Kidney tubule cell (primary cell): ENCODE data around the gene MSMP.

Experiments used
- DNase-seq: peaks from one replicate; pipeline ENCODE4 v3.0.0-alpha.2; 2018; ENCODE audit warnings: low spot score

The MSMP gene

GRCh38 chr9:35719546-35719945, 34.5 kb downstream of the MSMP start:
- no peak for DNase-seq

GRCh38 chr9:35718721-35719511, 35.2 kb downstream of the MSMP start:
- no peak for DNase-seq

DNA sequence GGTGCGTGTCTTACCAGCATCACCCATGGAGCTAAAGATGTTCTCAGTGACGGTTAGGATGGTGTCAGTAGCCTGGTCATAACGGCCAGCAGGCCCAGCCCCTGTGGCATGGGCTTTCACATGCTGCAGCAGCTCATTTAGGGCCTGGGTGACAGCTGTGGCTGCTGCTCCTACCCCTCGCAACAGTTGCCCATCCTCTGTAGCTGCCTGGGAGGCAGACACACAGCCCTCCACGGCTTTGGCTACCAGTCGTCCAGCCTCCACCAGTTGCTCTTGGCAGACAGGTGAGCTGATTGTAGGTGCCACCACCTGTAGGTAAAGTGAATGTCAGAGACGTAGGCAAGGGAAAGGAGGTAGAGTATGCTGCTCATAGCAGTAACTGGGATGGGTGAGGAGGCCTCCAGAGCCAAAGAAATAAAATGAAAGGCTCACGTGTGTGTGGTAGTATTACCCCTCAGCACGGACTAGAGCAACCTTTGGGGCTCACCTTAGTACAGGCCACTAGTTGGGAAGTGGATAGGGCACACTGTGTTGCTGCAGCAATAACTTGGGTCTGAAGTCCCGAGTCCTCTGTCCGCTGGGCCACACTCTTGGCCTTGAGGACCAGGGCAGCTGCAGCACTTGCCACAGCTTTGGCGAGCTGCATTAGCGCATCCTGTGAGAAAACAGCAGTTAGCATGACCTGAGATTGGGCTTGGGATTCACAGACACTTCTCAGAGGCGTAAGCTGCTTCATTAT, 36.8 kb downstream of the MSMP start:
- DNase-seq, result no peak

DNA sequence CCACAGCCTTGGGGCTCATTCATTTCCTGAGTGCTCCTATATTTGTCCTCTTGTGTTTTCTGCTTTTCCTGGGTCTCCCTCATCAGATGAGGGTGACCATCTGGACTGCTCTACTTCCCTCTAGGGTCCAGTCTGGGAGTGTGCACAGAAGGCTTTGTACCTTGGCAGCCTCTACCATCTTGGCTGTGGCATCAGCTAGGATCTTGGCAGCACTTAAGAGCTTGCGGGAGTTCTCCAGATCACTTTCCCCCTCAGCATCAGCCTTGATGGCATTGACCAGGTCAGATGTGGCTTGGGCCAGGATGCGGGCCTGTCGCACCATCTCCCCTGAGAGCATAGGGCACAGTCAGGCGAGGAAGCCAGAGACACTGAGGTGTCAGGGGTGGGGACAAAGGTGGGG, 37.8 kb downstream of the MSMP start:
- DNase-seq, result no peak

DNA sequence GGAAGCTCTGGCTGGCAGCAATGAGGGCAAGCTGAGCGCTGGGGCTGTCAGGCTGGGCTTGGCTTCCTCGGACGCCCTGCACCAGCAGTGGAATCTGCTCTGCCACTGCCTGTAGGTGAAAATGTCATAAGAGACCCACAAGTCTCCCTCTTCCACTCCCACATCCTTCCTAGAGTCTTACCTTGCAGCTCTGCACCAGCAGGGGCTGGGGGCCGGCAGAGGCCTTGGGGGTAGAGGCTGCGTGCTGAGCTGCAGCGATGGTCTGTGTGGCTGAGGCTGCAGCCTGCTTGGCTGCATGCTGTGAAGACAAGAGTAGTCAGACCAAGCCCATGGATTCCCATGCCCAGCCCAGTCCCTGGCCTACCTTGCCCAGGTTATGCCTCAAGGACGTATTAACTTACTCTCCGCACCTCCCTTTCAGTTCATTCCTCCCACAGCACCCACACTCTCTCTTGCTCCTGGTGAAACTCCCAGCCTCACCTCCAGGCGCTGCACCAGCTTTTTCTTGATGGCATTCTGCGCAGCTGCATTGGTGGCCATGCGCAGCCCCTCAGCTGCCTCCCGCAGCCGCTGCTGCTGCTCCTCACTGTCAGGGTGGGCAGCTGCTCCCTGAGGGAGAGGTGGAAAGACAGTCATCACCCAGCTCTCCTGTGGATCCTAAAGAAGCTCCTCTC, 39.4 kb downstream of the MSMP start:
- DNase-seq, result no peak

DNA sequence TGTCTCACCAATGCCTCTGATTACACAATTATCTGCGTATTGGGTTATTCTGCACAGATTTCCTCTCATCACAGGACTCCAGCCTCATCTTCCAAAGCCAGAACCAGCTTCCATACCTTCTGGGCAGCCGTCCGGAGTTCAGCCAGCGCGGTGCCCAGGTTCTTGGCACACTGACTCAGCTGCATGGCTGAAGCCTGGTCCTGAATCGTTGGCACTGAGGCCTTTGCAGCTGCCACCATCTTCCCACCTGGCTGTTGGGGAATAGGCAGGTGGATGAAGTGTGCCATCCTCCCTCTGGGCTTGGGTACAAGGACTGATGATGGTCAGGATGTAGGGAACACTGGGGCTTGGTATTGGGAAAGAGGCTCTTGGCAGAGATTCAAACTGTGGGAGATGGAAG, 40.0 kb downstream of the MSMP start:
- DNase-seq, result no peak

GRCh38 chr9:35713578-35713977, 40.5 kb downstream of the MSMP start:
- no peak for DNase-seq

DNA sequence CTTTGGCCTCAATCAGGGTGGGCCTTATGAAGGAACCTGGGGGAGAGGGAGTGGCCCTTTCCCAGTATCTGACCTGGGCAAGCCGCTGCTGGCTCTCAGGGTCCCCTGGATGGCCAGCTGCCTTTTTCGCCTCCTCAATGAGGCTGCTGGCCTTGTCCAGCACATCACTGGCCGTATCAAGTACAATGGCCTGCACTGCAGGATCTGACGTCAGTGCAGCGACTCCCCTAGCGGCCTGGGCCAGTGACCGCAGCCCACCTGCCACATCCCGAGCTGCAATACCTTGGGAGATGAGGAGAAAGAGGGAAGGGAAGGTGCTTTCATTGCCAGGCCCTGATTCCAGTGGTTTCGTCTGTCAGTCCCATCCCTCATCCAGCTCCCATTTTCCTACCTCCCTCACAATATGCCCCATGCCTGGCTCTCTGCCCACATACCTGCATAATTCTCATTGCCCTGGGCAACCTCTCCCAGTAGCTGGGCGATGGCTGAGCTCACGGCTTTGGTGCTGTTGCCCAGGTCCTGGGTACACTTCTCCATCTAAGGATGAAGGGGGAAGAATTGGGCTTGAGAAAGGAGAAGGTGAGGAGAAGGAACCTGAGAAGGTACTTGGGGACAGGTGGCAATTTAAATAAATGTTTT, 41.2 kb downstream of the MSMP start:
- no peak for DNase-seq

DNA sequence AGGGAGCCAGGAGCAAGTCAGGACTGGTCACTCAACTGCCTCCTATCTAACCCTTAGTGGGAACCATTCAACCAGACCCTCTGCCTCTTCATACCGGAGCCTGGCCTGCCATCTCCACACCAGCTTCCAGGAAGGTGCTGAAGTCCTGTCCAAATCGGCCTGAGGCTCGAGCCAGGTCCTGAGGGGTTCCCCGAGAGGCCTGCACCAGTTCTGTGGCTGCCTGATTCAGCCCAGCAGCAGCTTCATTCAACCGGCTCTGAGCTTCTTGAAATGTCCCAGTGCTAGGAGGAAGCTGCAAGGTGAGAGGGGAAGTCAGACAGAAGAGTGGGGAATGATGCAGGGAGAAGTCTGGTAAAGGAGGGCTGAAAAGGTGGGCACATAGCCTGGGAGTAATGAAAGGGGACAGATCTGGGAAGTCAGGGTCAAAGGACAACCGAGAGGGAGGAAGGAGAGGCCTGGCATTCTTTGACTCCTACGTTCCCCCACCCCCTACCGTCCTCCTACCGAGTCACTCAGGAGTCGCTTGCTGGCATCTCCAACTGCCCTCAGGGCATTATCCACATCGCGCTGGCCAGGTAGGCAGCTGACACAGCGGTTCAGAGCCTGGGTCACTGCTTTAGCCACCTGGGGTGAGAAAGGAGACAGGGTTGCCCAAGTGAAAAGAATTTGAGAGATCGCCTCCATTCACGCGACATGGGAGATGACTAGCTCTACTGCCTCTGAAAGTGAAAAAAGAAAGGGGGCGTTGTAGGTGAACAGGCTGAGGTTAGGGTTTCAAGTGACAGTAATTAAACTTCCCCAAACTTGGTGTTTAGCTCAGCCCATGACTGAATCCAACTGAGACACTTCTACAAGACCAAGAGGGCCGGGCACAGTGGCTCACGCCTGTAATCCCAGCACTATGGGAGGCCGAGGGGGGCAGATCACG, 42.3 kb downstream of the MSMP start:
- peak; percentile 53 for DNase-seq

DNA sequence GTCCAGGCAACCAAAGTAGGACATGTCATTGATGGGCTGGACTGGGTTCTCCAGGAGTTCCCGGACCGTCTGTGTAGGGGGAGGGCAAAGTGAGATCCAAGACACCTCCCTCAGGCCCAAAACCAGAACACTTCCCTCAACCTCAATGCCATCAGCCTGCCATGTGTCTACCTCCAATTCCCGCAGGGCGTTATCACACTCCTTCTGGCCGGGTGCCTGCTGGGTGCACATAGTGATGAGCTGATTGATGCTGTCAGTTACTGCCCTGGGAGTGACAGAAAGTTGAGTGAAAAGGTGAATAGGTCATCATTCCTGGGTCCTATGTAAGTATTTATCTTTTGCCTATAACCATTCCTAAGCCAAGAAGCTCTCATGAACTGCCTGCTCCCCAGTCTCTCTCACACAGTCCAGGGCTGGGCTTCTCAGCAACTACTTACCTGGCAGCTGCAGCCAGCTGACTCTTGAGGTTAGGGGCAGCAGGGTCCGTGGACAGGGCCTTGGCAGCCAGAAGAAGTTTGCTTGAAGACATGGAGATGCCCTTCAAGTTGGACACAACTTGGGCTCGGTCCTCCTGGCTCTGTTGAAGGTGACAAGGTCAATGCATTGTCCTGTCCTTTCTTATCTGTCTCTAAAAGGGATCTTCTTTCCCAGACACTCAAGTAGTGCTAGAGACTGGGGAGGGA, 43.1 kb downstream of the MSMP start:
- DNase-seq, result no peak

- no peak for DNase-seq
Observed at GRCh38 chr9:35708146-35708545, 45.9 kb downstream of the MSMP start.

GRCh38 chr9:35706951-35707350, 47.1 kb downstream of the MSMP start:
- DNase-seq, result no peak

DNA sequence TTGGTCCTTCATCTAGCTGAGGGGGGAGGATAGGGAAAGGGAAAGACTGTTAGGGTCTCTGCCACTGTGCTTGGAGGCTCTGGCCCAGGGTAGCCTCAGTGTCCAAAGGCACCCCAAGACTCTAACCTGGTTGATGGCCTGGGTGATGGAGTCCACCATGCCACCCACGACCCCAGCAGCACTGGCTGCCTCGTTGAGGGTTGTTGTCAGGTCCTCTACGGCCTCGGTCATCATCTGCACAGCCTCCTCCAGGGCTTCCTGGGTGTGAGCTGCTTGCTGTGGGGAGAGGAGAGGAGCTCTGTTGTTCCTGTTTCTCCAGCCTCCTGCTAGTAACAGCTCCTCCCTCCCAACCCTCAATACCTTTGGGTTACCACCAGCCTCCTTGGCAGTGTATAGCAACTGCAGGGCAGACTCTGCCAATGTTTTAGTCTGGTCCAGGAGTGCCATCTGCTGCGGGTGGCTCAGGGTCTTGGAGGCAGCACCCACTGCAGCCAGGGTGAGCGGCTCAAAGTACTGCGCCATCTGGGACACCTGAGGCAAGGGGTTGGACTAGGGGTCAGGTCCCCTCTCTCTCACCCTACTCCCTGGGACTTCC, 48.1 kb downstream of the MSMP start:
- no peak for DNase-seq

DNA sequence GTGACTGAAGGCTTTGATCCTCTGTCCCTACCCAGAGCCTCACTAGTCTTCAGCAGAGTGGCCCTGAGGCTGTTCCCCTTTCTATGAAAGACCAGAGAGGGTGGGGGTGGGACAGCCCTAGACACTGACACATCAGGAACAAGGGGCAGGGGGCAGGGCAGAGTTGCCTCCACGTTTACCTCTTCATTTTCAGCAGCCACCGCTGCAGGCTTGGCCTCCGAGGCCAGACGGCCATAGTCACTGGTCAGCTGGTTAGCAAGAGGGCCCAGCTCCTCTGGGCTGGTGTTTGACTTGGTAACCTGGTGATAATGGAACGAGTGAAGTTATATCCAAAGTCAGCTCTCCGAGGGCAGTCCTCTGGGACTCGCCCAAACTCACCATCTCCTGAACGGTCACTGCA, 48.7 kb downstream of the MSMP start:
- no peak for DNase-seq

- DNase-seq, result no peak
Observed at GRCh38 chr9:35703906-35704672, 50.0 kb downstream of the MSMP start.
